Endothelial cell of umbilical vein (primary cell): ENCODE measurements around the gene SGK1. TPM values are rescaled to one million over a fixed set of nuclear protein-coding genes. Genes with fewer than 3 reads are reported as not detected.

Experiments
- BruUV-seq: library from RNA; stranded (reverse); fragments of 400-500 nt; replicated peaks from 2 replicates; lab custom pipeline; 2021; lab: Mats Ljungman, UMichigan
- CTCF ChIA-PET: fragments of 300-600, 350-600 bp; sonication (Branson Sonifier 250); formaldehyde crosslinking; loops from one replicate; lab custom pipeline; 2021; ENCODE audit warnings: antibody characterized with exemption, inconsistent platforms; lab: Charles Lee
- POLR2A ChIA-PET: fragments of 300-600, 350-600 bp; sonication (Branson Sonifier 250); formaldehyde crosslinking; loops from one replicate; lab custom pipeline; 2021; ENCODE audit warnings: antibody characterized with exemption, inconsistent platforms; lab: Charles Lee
- DNase-seq: peaks from one replicate; pipeline ENCODE4 v3.0.0-alpha.2; 2011; ENCODE audit warnings: low read depth, low spot score
- FAIRE-seq: peaks from 2 replicates; lab custom pipeline; 2011; peaks lifted over from hg19 to GRCh38; lab: Jason Lieb, UNC
- H2AFZ ChIP-seq: 2 replicates; pipeline ENCODE4 v1.6.0; 2012; ENCODE audit warnings: low read depth, low read length, control low read depth, inconsistent platforms
- H3K27ac ChIP-seq: 2 replicates; pipeline ENCODE4 v1.5.1; 2011; ENCODE audit warnings: low read depth, mild to moderate bottlenecking, control low read depth, low read length, moderate library complexity; ENCODE audit not compliant: insufficient read depth
- H3K27me3 ChIP-seq, 2 experiments: 2 replicates each; pipeline versions ENCODE4 v1.6.0 to v1.6.1; 2011; ENCODE audit warnings: low read length in 2 of 2, mixed read lengths in 1 of 2; ENCODE audit not compliant: control insufficient read depth in 2 of 2, insufficient read depth in 2 of 2
- H3K36me3 ChIP-seq, 2 experiments: 2 replicates in 1 of 2; 3 replicates in 1 of 2; pipeline ENCODE4 v1.5.1; 2011; ENCODE audit warnings: low read length in 2 of 2, mild to moderate bottlenecking in 1 of 2, moderate library complexity in 1 of 2; ENCODE audit not compliant: control insufficient read depth in 2 of 2, insufficient read depth in 2 of 2; ENCODE audit errors: extremely low read depth in 1 of 2
- H3K4me1 ChIP-seq: 3 replicates; pipeline ENCODE4 v1.5.1; 2011; ENCODE audit warnings: mild to moderate bottlenecking, low read length; ENCODE audit not compliant: control insufficient read depth, insufficient read depth; ENCODE audit errors: extremely low read depth
- H3K4me2 ChIP-seq: 2 replicates; pipeline ENCODE4 v1.6.1; 2011; ENCODE audit warnings: low read length, control low read depth, mixed read lengths; ENCODE audit not compliant: insufficient read depth
- H3K4me3 ChIP-seq, 3 experiments: fragments of 200-600 bp in 1 of 3; sonication (generic), shearing (Covaris generic) in 1 of 3; replicated peaks in 1 of 3; 2 replicates each; pipeline ENCODE4 v1.5.1; 2011 to 2016; ENCODE audit warnings: control low read depth in 3 of 3, low read length in 3 of 3, mild to moderate bottlenecking in 2 of 3, inconsistent platforms in 1 of 3, low read depth in 1 of 3, moderate library complexity in 1 of 3; ENCODE audit not compliant: insufficient read depth in 1 of 3
- H3K79me2 ChIP-seq: 2 replicates; pipeline ENCODE4 v1.6.0; 2012; ENCODE audit warnings: low read length, inconsistent platforms; ENCODE audit not compliant: control insufficient read depth, insufficient read depth
- H3K9ac ChIP-seq: replicated peaks from 2 replicates; pipeline ENCODE3; 2011; ENCODE audit warnings: low read length, control low read depth; ENCODE audit not compliant: insufficient read depth; ENCODE audit errors: extremely low read depth
- H3K9me1 ChIP-seq: replicated peaks from 3 replicates; pipeline ENCODE4 v1.6.0; 2011; ENCODE audit warnings: mild to moderate bottlenecking, low read length; ENCODE audit not compliant: control insufficient read depth, insufficient read depth; ENCODE audit errors: extremely low read depth
- H3K9me3 ChIP-seq: replicated peaks from 2 replicates; pipeline ENCODE4 v1.5.1; 2012; ENCODE audit warnings: low read length, inconsistent platforms; ENCODE audit not compliant: control insufficient read depth, insufficient read depth
- H4K20me1 ChIP-seq: replicated peaks from 2 replicates; pipeline ENCODE3; 2011; ENCODE audit warnings: mild to moderate bottlenecking, low read length; ENCODE audit not compliant: control insufficient read depth, insufficient read depth; ENCODE audit errors: extremely low read depth
- FOS ChIP-seq: IDR thresholded peaks from 2 replicates; pipeline ENCODE4 v1.6.1; 2011; ENCODE audit warnings: mild to moderate bottlenecking, low read length, moderate library complexity, borderline replicate concordance; ENCODE audit not compliant: insufficient read depth
- GATA2 ChIP-seq: IDR thresholded peaks from 2 replicates; pipeline ENCODE4 v1.7.0; 2011; ENCODE audit warnings: low read depth, mild to moderate bottlenecking, moderate library complexity, mixed read lengths, low read length; ENCODE audit not compliant: insufficient read length, insufficient read depth
- JUN ChIP-seq: IDR thresholded peaks from 2 replicates; pipeline ENCODE4 v1.6.1; 2011; ENCODE audit warnings: borderline replicate concordance, low read depth; ENCODE audit not compliant: insufficient read length, insufficient read depth
- MYC ChIP-seq: IDR thresholded peaks from one replicate; pipeline ENCODE4 v1.6.1; 2011; ENCODE audit warnings: mild to moderate bottlenecking, low read depth, low read length
- POLR2A ChIP-seq: IDR thresholded peaks from 2 replicates; pipeline ENCODE4 v1.6.1; 2012; ENCODE audit warnings: low read depth, mild to moderate bottlenecking, control low read depth, low read length
- POLR2AphosphoS5 ChIP-seq: IDR thresholded peaks from 2 replicates; pipeline ENCODE4 v1.6.1; 2012; ENCODE audit warnings: low read depth, mild to moderate bottlenecking, control low read depth, low read length, moderate library complexity; ENCODE audit not compliant: insufficient read depth
- dilution Hi-C: fragments of 300-500 bp; cut with MboI; formaldehyde crosslinking; loops from one replicate; pipeline ENCODE4 v1.15.0; 2019; ENCODE audit warnings: low sequenced_read_pairs; ENCODE audit not compliant: extremely low pct_ligation_motif_present
- intact Hi-C: fragments of 100-400 bp; cut with micrococcal nuclease; formaldehyde crosslinking; loops from one replicate; pipeline ENCODE4 v1.10.0; 2022
- polyA plus RNA-seq, 4 experiments: library from polyadenylated mRNA; depleted of rRNA in 3 of 4; stranded (reverse) in 3 of 4; unstranded in 1 of 4; fragments of >200 nt; gene quantifications; 2 replicates each; pipeline versions ENCODE4 v1.2.1 to v1.2.3, GENCODE V29; 2011 to 2012; ENCODE audit warnings: missing spikeins in 1 of 4
- total RNA-seq: library from RNA; stranded (reverse); gene quantifications from 2 replicates; pipeline ENCODE4 v1.2.3, GENCODE V29; 2021
- TF ChIP-seq, protein P1 (sequence below), 2 donors: IDR thresholded peaks; 1 replicate in 1 of 2; 2 replicates in 1 of 2; pipeline ENCODE4 v1.5.1; 2011; ENCODE audit warnings: low read length in 2 of 2, mild to moderate bottlenecking in 2 of 2, moderate library complexity in 2 of 2, control low read depth in 1 of 2, inconsistent platforms in 1 of 2, low read depth in 1 of 2; ENCODE audit not compliant: insufficient read depth in 1 of 2; ENCODE audit errors: extremely low read depth in 1 of 2
- TF ChIP-seq, protein P2 (sequence below): IDR thresholded peaks from 2 replicates; pipeline ENCODE4 v1.6.1; 2011; ENCODE audit not compliant: insufficient read depth, insufficient read length

The SGK1 gene
- total and polyA plus RNA-seq, 2 donors (not counting 3 experiments of a cell fraction or from before 2014, with no cell fraction given), result 121 to 128 TPM

DNA sequence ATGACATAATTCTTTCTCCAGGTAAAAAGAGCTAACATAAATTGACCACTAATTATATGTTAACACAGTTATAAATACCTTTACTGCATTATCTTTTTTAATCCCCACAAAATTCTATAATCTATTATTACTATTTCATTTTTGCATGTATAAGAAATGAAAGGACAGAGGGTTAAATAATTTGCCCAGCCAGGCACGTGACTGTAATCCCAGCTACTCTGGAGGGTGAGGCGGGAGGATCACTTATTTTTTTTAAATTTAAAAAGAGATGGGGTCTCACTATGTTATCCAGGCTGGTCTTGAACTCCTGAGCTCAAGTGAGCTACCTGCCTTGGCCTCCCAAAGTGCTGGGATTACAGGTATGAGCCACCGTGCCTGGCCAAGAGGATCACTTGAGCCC, 121.9 kb downstream of the SGK1 start:
- intact Hi-C loops (no loop called here), dilution Hi-C loops (no loop called here)
- Histone ChIP-seq H3K4me1 (no peaks in the 10 kb centered on the region), H3K4me2 (no peak overlapping the region), H3K27me3 (no peaks in the 10 kb centered on the region), H4K20me1 (no peaks in the 10 kb centered on the region), H3K36me3 (no peaks in the 10 kb centered on the region), H3K9ac (no peak overlapping the region), H3K79me2 (no peaks in the 10 kb centered on the region), H3K9me1 (no peaks in the 10 kb centered on the region), H3K9me3 (no peaks in the 10 kb centered on the region), H3K27ac (no peak overlapping the region), H3K4me3 (no peak overlapping the region), H2AFZ (no peak overlapping the region)
- no peak for FAIRE-seq
- TF ChIP-seq, protein P1, sequence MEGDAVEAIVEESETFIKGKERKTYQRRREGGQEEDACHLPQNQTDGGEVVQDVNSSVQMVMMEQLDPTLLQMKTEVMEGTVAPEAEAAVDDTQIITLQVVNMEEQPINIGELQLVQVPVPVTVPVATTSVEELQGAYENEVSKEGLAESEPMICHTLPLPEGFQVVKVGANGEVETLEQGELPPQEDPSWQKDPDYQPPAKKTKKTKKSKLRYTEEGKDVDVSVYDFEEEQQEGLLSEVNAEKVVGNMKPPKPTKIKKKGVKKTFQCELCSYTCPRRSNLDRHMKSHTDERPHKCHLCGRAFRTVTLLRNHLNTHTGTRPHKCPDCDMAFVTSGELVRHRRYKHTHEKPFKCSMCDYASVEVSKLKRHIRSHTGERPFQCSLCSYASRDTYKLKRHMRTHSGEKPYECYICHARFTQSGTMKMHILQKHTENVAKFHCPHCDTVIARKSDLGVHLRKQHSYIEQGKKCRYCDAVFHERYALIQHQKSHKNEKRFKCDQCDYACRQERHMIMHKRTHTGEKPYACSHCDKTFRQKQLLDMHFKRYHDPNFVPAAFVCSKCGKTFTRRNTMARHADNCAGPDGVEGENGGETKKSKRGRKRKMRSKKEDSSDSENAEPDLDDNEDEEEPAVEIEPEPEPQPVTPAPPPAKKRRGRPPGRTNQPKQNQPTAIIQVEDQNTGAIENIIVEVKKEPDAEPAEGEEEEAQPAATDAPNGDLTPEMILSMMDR (IDR thresholded peaks at IDR 0.05; ENCODE audit: extremely low read depth in 1 of 2, insufficient read depth in 1 of 2, low read depth in 1 of 2, low read length in 2 of 2), result no peak
- TF ChIP-seq JUN (no peak), MYC (no peak), POLR2AphosphoS5 (no peak), GATA2 (no peak), FOS (no peak), POLR2A (no peak)
- TF ChIP-seq, protein P2, sequence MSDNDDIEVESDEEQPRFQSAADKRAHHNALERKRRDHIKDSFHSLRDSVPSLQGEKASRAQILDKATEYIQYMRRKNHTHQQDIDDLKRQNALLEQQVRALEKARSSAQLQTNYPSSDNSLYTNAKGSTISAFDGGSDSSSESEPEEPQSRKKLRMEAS, result no peak
- DNase-seq, result no peak
- no TSS peak for BruUV-seq
- ChIA-PET CTCF (interaction anchor here (0.8 to 2.8 kb wide), 6 partner anchors 9 to 445 kb away, joined by 3 to 11 read pairs (median 4); no protein-coding TSS in a partner anchor), POLR2A (no interaction called here)
